GM12891 (cell line): ENCODE measurements around the gene ELOA2. TPM values are rescaled to one million over a fixed set of nuclear protein-coding genes. Genes with fewer than 3 reads are reported as not detected.

Experiments used
- DNase-seq: peaks from one replicate; pipeline ENCODE4 v3.0.0; 2011; ENCODE audit warnings: low spot score; ENCODE audit not compliant: insufficient read length
- FAIRE-seq: peaks from 2 replicates; lab custom pipeline; 2011; peaks lifted over from hg19 to GRCh38; lab: Jason Lieb, UNC
- PAX5 ChIP-seq: IDR thresholded peaks from 2 replicates; pipeline ENCODE4 v1.6.1; 2011; ENCODE audit warnings: low read length, moderate library complexity, mild to moderate bottlenecking; ENCODE audit not compliant: insufficient read depth, severe bottlenecking
- POLR2A ChIP-seq: IDR thresholded peaks from 2 replicates; pipeline ENCODE4 v1.6.1; 2011; ENCODE audit warnings: low read depth, low read length, control low read depth
- POLR2AphosphoS5 ChIP-seq: IDR thresholded peaks from 2 replicates; pipeline ENCODE4 v1.6.1; 2011; ENCODE audit warnings: low read depth, low read length, control low read depth
- POU2F2 ChIP-seq: IDR thresholded peaks from 2 replicates; pipeline ENCODE4 v1.6.1; 2011; ENCODE audit warnings: low read depth, mild to moderate bottlenecking, control low read depth, low read length, moderate library complexity
- SPI1 ChIP-seq: IDR thresholded peaks from 2 replicates; pipeline ENCODE4 v1.6.1; 2011; ENCODE audit warnings: low read depth, low read length, control low read depth
- TAF1 ChIP-seq: IDR thresholded peaks from 2 replicates; pipeline ENCODE4 v1.6.1; 2011; ENCODE audit warnings: low read depth, low read length, control low read depth
- polyA plus RNA-seq: library from polyadenylated mRNA; unstranded; fragments of >200 nt; gene quantifications from one replicate; pipeline ENCODE4 v1.2.1, GENCODE V29; 2012; ENCODE audit warnings: low read depth, missing spikeins, inconsistent platforms; ENCODE audit not compliant: missing spikeins

The ELOA2 gene
- polyA plus RNA-seq = not detected

GRCh38 chr18:47035156-47035671 is at the start of gene ELOA2:
TSS of gene ELOA2 (minus strand) at chr18:47035621. CDS start at chr18:47035264, 357 bp downstream.
- DNase-seq (no peak), FAIRE-seq (no peak)
- TF ChIP-seq TAF1 = no peak
- no peak for TF ChIP-seq POU2F2
- no peak for TF ChIP-seq PAX5
- no peak for TF ChIP-seq SPI1
- no peak for TF ChIP-seq POLR2A
- no peak for TF ChIP-seq POLR2AphosphoS5

DNA sequence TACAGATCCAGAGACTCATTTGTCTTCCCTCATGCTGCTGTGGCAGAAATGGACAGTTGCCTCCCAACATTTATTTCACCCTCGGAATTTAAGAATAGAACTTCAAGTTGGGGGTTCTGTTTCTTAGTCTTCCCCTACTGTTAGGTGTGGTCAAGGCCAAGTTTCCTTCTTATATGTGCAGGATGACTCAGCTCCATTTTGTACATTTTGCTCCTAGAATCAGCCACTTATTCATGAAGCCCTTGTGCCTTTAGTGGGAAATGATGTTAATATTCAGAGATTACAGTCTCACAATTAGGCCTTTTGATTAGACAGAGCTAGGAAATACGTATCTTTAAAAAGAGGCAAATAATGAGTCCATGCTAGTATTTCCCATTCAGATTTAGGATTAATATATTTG is 46.2 kb upstream of the ELOA2 start:
- DNase-seq (no peak), FAIRE-seq (no peak)
- TF ChIP-seq TAF1 (no peak), POLR2A (no peak), POLR2AphosphoS5 (no peak), PAX5 (no peak)

DNA sequence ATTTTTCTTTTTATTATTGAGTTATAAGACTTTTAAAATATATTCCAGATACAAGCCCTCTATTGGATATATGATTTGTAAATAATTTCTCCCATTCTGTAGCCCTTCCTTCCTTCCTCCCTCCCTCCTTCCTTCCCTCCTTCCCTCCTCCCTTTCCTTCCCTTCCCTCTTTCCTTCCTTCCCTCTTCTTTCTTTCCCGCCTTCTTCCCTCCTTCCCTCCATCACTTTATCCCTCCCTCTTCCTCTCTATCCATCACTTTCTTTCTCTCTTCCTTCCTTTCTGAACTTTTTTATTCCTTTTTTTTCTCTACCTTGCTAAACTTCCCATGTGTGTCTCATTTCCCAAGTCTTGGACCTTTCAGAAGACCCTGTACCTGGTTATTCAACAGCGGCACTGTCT is 45.5 kb upstream of the ELOA2 start:
- TF ChIP-seq POLR2AphosphoS5 (no peak), POU2F2 (no peak), POLR2A (no peak), PAX5 (no peak), TAF1 (no peak), SPI1 (no peak)
- FAIRE-seq (no peak), DNase-seq (no peak)

DNA sequence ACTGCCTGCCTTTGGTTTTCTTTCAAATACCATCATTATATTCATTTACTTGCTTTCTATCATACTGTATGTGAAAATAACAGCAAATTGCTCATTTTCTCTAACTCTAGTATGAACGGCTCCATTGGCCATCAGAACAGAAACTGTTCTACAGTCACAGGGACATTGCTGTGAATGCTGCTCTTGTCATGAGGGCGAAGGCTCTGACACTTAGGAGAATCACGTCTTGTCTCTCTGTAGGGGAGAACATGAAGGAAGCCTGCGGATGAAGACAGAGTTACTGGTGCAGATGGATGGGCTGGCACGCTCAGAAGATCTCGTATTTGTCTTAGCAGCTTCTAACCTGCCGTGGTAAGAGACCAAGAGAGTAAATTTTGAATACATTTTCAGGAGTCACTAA is 41.7 kb upstream of the ELOA2 start:
- TF ChIP-seq SPI1 (no peak), POLR2AphosphoS5 (no peak), POLR2A (no peak), PAX5 (no peak), POU2F2 (no peak), TAF1 (no peak)
- DNase-seq (no peak), FAIRE-seq (no peak)

GRCh38 chr18:47075098-47075883 is 39.9 kb upstream of the ELOA2 start:
- DNase-seq (no peak), FAIRE-seq (no peak)
- no peak for TF ChIP-seq POLR2A
- TF ChIP-seq POLR2AphosphoS5 = no peak
- no peak for TF ChIP-seq POU2F2
- no peak for TF ChIP-seq SPI1
- TF ChIP-seq TAF1 = no peak
- no peak for TF ChIP-seq PAX5

DNA sequence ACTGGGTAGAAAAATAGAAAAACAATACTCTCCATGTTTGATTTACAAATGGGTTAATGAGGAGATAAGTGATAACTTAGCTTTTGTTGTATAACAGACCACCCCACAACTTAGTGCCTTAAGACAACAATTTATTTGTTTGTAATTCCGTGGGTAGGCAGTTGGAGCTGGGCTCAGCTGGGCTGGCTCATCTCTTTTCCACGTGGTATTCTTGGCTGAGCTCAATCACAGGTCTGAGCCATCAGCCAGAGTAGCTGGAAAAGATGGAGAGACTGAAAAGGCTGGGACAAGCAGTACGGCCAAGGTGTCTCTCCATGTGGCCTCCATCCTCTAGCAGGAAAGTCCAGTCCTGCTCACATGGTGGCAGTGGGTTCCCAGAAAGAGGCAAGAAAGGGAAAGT is 32.2 kb upstream of the ELOA2 start:
- FAIRE-seq = no peak
- TF ChIP-seq POLR2A = no peak
- TF ChIP-seq POU2F2 = no peak
- no peak for TF ChIP-seq PAX5
- TF ChIP-seq SPI1 = no peak
- TF ChIP-seq TAF1 = no peak
- TF ChIP-seq POLR2AphosphoS5 = no peak
- no peak for DNase-seq

DNA sequence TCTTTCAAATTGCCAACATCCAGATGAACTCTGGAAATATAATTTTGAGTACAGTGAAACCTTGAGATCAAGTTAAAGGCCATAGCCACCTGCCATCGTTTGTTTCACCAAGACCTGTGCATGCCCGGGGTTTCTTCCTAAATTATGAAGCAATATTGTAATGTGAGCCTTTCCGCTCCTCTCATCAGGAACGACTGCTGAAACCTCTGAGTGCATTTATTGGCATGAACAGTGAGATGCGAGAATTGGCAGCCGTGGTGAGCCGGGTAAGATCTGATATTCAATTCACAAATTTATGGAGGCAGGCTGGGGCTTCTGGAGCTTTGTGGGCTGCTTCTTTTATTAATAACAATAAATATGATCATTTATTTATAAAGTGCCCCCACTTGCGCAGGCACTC is 27.7 kb upstream of the ELOA2 start:
- FAIRE-seq = no peak
- no peak for DNase-seq
- TF ChIP-seq POLR2AphosphoS5 = no peak
- no peak for TF ChIP-seq POU2F2
- TF ChIP-seq TAF1 = no peak
- no peak for TF ChIP-seq PAX5
- no peak for TF ChIP-seq POLR2A
- no peak for TF ChIP-seq SPI1

DNA sequence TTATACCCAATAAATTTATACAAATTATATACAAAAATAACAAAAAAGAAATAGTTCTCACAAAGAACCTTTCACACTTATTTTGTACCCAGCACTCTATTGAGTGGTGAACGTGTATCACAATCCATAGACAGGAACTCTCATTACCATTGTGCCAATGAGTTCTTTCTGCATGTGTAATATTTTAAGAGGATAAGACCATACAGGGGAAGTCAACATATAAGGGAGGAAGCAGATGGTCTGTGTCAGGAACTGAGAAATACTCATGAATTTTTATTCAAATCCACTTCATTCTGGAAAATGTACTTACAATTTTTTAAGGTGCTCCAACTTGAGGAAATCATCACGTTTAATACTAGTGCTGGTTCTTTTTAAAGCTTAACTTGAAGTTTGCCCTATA is 27.1 kb upstream of the ELOA2 start:
- no peak for FAIRE-seq
- DNase-seq = no peak
- TF ChIP-seq POLR2A (no peak), SPI1 (no peak), PAX5 (no peak), POLR2AphosphoS5 (no peak), POU2F2 (no peak), TAF1 (no peak)

DNA sequence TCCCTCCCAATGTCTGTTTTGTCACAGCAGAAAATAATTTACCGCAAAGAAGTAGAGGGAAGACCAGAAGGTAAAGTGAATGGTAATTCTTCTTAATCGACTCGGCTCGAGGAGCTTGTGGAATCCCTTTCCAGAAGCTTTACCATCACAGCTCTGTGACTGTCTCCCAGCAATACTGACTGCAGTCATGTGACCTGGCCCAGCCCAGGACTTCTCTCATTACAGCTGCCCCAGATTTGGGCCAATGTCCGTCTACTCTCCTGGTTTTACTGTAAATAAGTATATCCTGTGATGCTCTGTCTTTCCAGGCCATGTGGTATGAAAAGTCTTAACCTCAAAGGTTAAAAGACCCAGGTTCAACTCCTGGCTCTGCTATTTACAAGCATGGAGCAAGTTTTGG is 18.9 kb upstream of the ELOA2 start:
- no peak for TF ChIP-seq SPI1
- TF ChIP-seq POLR2A = no peak
- FAIRE-seq = no peak
- DNase-seq = no peak

DNA sequence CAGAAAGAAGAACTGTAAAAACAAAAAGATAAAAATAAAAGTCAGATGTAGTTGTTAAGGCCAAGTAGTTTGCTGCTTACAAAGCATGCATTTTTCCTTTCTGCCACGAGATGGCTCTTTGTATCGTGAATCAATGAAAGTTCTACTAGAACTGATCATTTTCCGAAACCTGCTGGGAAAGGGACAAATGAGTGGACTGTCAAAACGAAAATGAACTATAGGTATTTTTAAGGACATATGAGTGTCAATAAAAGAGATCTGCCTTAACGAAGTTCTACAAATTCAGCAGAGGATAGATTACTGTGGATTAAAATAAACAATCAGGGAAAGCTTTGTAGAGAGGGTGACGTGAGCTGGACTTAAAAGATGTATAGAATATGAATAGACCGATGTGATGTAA is 15.0 kb upstream of the ELOA2 start:
- no peak for TF ChIP-seq POU2F2
- TF ChIP-seq SPI1 = no peak
- TF ChIP-seq POLR2A = no peak
- no peak for TF ChIP-seq POLR2AphosphoS5
- no peak for TF ChIP-seq TAF1
- TF ChIP-seq PAX5 = no peak
- peak; percentile 69 for FAIRE-seq
- DNase-seq = no peak
